ENCODE data around the gene MAVS.
"Not testable (repeated sequence)": the region's sequence is repeated elsewhere in the genome, so short reads cannot be mapped to it uniquely, and the experiment has no call there.

MAVS gene

GRCh38 chr20:3821996-3822395 is 24.6 kb upstream of the MAVS start:
- H3K4me1 Mint-ChIP-seq (ENCODE audit: low read depth) = peaks cover 34% of the 10 kb centered on the region
- H3K9me3 Mint-ChIP-seq = no peaks in the 10 kb centered on the region
- H3K27me3 Mint-ChIP-seq = no peaks in the 10 kb centered on the region
- peak overlapping the region; percentile 99 for H3K27ac Mint-ChIP-seq
- DNase-seq = no peak
- H3K36me3 Mint-ChIP-seq (ENCODE audit: low read depth) = peaks cover 55% of the 10 kb centered on the region
- H3K4me3 Mint-ChIP-seq = peak overlapping the region; percentile 86

DNA sequence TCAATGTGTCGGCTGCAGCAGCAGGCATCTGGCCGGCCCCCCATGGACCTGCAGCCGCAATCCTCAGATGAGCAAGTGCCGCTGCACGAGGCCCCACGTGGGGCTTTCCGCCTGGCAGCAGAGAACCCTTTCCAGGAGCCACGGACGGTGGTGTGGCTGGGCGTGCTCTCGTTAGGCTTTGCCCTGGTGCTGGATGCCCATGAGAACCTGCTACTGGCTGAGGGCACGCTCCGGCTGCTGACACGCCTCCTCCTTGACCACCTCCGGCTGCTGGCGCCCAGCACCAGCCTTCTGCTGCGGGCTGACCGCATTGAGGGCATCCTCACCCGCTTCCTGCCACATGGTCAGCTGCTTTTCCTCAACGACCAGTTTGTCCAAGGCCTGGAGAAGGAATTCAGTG is 22.8 kb upstream of the MAVS start:
- H3K4me3 Mint-ChIP-seq = no peak overlapping the region
- H3K9me3 Mint-ChIP-seq = no peaks in the 10 kb centered on the region
- H3K36me3 Mint-ChIP-seq (ENCODE audit: low read depth) = peaks cover 66% of the 10 kb centered on the region
- peaks cover 22% of the 10 kb centered on the region for H3K4me1 Mint-ChIP-seq (ENCODE audit: low read depth)
- no peaks in the 10 kb centered on the region for H3K27me3 Mint-ChIP-seq
- DNase-seq = no peak
- H3K27ac Mint-ChIP-seq = no peak overlapping the region

DNA sequence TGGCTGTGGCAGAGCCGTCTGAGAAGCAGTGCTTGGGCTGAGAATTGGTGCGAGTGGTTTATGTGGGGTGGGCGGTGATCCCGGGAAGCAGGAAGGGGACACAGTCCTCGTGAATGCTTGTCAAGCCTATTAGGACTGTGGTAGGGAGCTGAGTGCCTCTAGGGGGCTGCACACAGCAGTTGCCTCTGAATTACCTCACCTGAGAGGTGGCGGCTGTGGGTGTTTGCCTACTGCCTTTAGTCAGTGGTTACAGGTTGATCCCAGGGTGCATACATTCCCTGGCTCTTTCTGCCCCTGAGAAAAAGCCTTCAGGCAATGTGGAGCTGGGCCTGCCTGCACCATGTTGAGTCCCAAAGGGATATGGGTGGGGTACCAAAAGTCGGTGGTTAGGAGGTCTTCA is 21.1 kb upstream of the MAVS start:
- H3K9me3 Mint-ChIP-seq = no peaks in the 10 kb centered on the region
- peak overlapping the region; percentile 45 for H3K27ac Mint-ChIP-seq
- H3K4me3 Mint-ChIP-seq = no peak overlapping the region
- DNase-seq = no peak
- H3K27me3 Mint-ChIP-seq = no peaks in the 10 kb centered on the region
- H3K4me1 Mint-ChIP-seq (ENCODE audit: low read depth) = peaks cover 12% of the 10 kb centered on the region
- H3K36me3 Mint-ChIP-seq (ENCODE audit: low read depth) = peaks cover 67% of the 10 kb centered on the region

DNA sequence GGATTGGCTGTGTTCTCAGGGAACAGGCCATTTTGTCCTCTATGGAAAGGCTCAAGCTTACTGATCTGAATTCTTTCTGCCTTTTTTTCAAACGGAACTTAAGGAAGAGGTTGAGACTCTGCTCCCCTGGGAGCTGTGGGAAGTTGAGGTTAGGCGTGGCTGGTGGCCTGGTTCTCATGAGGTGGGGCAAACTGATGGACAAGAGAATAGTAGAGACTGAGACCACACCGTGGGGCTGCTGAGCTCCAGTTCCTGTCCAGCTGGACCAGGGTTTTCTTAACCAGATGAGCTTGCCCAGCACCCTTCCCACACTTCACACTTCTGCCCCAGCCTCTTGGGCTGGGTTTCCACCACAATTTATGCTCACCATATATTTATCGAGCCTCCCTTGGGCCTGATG is 20.2 kb upstream of the MAVS start:
- Mint-ChIP-seq H3K27me3 (no peaks in the 10 kb centered on the region), H3K4me3 (no peak overlapping the region), H3K9me3 (no peaks in the 10 kb centered on the region), H3K36me3 (ENCODE audit: low read depth) (peaks cover 62% of the 10 kb centered on the region), H3K27ac (no peak overlapping the region), H3K4me1 (ENCODE audit: low read depth) (peaks cover 7% of the 10 kb centered on the region)
- DNase-seq = no peak

GRCh38 chr20:3828798-3829197 is 17.8 kb upstream of the MAVS start:
- Mint-ChIP-seq H3K36me3 (ENCODE audit: low read depth) (peaks cover 42% of the 10 kb centered on the region), H3K4me1 (ENCODE audit: low read depth) (peaks cover 1% of the 10 kb centered on the region), H3K27ac (no peak overlapping the region), H3K9me3 (no peaks in the 10 kb centered on the region), H3K4me3 (no peak overlapping the region), H3K27me3 (no peaks in the 10 kb centered on the region)
- no peak for DNase-seq

DNA sequence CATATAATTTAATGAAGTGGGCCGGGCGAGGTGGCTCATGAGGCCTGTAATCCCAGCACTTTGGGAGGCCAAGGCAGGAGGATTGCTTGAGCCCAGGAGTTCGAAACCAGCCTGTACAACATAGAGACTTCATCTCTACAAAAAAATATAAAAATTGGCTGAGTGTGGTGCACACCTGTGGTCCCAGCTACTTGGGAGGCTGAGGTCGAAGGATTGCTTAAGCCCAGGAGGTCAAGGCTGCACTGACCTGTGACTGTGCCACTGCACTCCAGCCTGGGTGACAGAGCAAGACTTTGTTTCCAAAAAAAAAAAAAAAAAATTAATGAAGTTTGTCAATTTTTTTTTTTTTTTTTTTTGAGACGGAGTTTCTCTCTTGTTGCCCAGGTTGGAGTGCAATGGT is 16.7 kb upstream of the MAVS start:
- H3K9me3 Mint-ChIP-seq; DNase-seq; H3K27me3 Mint-ChIP-seq; H3K4me1 Mint-ChIP-seq (ENCODE audit: low read depth); H3K4me3 Mint-ChIP-seq; H3K27ac Mint-ChIP-seq: not testable (repeated sequence)
- peaks cover 32% of the 10 kb centered on the region for H3K36me3 Mint-ChIP-seq (ENCODE audit: low read depth)

- no peaks in the 10 kb centered on the region for H3K9me3 Mint-ChIP-seq
These were observed 10.5 kb upstream of the MAVS start for GRCh38 chr20:3836132-3836531.

DNA sequence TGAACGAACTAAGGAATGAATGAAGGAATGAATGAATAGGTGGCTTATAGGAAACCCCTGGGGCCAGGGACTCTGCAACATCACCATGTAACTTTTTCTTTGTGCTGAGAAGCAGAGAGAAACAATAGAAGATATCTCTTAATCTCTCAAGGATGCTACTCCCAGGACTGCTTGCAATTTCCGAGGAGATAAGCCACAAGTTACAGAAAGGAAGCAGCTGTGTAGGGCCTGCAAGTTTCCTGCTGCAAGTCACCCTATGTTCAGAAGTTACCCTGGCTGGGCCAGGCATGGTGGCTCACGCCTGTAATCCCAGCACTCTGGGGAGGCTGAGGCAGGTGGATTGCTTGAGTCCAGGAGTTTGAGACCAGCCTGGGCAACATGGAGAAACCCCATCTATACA is 7.3 kb upstream of the MAVS start:
- Mint-ChIP-seq H3K9me3 (no peaks in the 10 kb centered on the region), H3K36me3 (ENCODE audit: low read depth) (no peaks in the 10 kb centered on the region), H3K27ac (no peak overlapping the region), H3K4me3 (no peak overlapping the region), H3K27me3 (no peaks in the 10 kb centered on the region), H3K4me1 (ENCODE audit: low read depth) (peaks cover 3% of the 10 kb centered on the region)
- no peak for DNase-seq

More at GRCh38 chr20:3836132-3836531, 10.5 kb upstream of the MAVS start:
- Mint-ChIP-seq H3K4me3 (no peak overlapping the region), H3K27me3 (no peaks in the 10 kb centered on the region), H3K36me3 (ENCODE audit: low read depth) (no peaks in the 10 kb centered on the region), H3K4me1 (ENCODE audit: low read depth) (peaks cover 3% of the 10 kb centered on the region), H3K27ac (no peak overlapping the region)
- DNase-seq = no peak

DNA sequence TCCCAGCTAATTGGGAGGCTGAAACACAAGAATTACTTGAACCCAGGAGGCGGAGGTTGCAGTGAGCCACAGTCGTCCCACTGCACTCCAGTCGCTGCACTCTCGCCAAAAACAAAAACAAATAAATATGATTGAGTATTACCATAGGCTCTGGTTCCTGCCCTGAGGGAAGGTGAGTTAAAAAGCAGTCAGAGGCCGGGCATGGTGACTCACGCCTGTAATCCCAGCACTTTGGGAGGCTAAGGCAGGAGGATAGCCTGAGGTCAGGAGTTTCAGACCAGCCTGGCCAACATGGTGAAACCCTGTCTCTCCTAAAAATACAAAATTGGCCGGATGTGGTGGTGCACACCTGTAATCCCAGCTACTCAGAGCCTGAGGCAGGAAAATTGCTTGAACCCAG is 6.4 kb upstream of the MAVS start:
- DNase-seq; H3K36me3 Mint-ChIP-seq (ENCODE audit: low read depth); H3K4me1 Mint-ChIP-seq (ENCODE audit: low read depth): not testable (repeated sequence)

GRCh38 chr20:3842348-3842930 is 4.2 kb upstream of the MAVS start:
- Mint-ChIP-seq H3K4me1 (ENCODE audit: low read depth) (peaks cover 13% of the 10 kb centered on the region), H3K4me3 (no peak overlapping the region), H3K27me3 (no peaks in the 10 kb centered on the region), H3K36me3 (ENCODE audit: low read depth) (peaks cover 9% of the 10 kb centered on the region), H3K9me3 (no peaks in the 10 kb centered on the region), H3K27ac (no peak overlapping the region)
- no peak for DNase-seq

More for the DNA sequence above, 6.4 kb upstream of the MAVS start:
- not testable (repeated sequence) for H3K27me3 Mint-ChIP-seq, H3K27ac Mint-ChIP-seq, H3K4me3 Mint-ChIP-seq, H3K9me3 Mint-ChIP-seq

GRCh38 chr20:3843490-3843889 is 3.1 kb upstream of the MAVS start:
- H3K27me3 Mint-ChIP-seq = no peaks in the 10 kb centered on the region
- peaks cover 22% of the 10 kb centered on the region for H3K4me1 Mint-ChIP-seq (ENCODE audit: low read depth)
- no peak for DNase-seq
- H3K36me3 Mint-ChIP-seq (ENCODE audit: low read depth) = peaks cover 14% of the 10 kb centered on the region
- H3K9me3 Mint-ChIP-seq = no peaks in the 10 kb centered on the region
- no peak overlapping the region for H3K4me3 Mint-ChIP-seq
- no peak overlapping the region for H3K27ac Mint-ChIP-seq

GRCh38 chr20:3843990-3844619 is 2.5 kb upstream of the MAVS start:
- not testable (repeated sequence) for H3K27ac Mint-ChIP-seq, H3K27me3 Mint-ChIP-seq, H3K4me3 Mint-ChIP-seq

DNA sequence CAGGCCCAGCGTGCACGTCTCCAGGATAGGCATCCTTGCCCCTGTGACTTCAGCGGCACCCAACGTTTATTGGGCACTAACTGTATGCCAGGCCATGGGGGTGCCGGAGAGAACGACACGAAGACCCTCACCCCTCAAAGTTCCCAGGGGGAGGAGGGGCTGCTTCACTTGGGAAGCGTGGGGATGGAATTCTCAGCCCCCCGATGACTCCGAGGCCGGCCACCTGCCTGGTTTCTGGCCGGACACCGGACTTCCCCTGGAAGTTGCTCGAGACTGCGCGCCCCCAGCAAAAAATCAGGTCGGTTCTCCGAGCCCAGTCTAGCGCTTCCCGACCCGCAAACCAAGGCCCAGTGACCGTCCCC is 275 bp upstream of the MAVS start:
- H3K36me3 Mint-ChIP-seq (ENCODE audit: low read depth) = peaks cover 26% of the 10 kb centered on the region
- no peaks in the 10 kb centered on the region for H3K9me3 Mint-ChIP-seq
- H3K27ac Mint-ChIP-seq = peak overlapping the region; percentile 93
- H3K4me3 Mint-ChIP-seq = peak overlapping the region; percentile 85
- H3K27me3 Mint-ChIP-seq = no peaks in the 10 kb centered on the region
- no peak for DNase-seq
- peaks cover 31% of the 10 kb centered on the region for H3K4me1 Mint-ChIP-seq (ENCODE audit: low read depth)

More at GRCh38 chr20:3843990-3844619, 2.5 kb upstream of the MAVS start:
- Mint-ChIP-seq H3K36me3 (ENCODE audit: low read depth) (peaks cover 19% of the 10 kb centered on the region), H3K4me1 (ENCODE audit: low read depth) (peaks cover 27% of the 10 kb centered on the region)
- not testable (repeated sequence) for DNase-seq, H3K9me3 Mint-ChIP-seq

- Mint-ChIP-seq H3K4me3 (peak overlapping the region; percentile 85), H3K9me3 (no peaks in the 10 kb centered on the region), H3K36me3 (ENCODE audit: low read depth) (peaks cover 29% of the 10 kb centered on the region), H3K4me1 (ENCODE audit: low read depth) (peaks cover 31% of the 10 kb centered on the region), H3K27me3 (no peaks in the 10 kb centered on the region), H3K27ac (peak overlapping the region; percentile 93)
- DNase-seq = no peak
These were observed 851 bp downstream of the MAVS start for GRCh38 chr20:3847429-3847940.

GRCh38 chr20:3848565-3848964 is 1.9 kb downstream of the MAVS start:
- H3K27ac Mint-ChIP-seq = peak overlapping the region; percentile 93
- no peaks in the 10 kb centered on the region for H3K9me3 Mint-ChIP-seq
- DNase-seq = no peak
- H3K27me3 Mint-ChIP-seq = no peaks in the 10 kb centered on the region
- peaks cover 29% of the 10 kb centered on the region for H3K36me3 Mint-ChIP-seq (ENCODE audit: low read depth)
- H3K4me1 Mint-ChIP-seq (ENCODE audit: low read depth) = peaks cover 31% of the 10 kb centered on the region
- peak overlapping the region; percentile 85 for H3K4me3 Mint-ChIP-seq
